ENCODE measurements around the gene VPS35L. TPM values are rescaled to one million over a fixed set of nuclear protein-coding genes. Genes with fewer than 3 reads are reported as not detected.

The VPS35L gene
- total RNA-seq, 1 donor from 2014 or later = 62.8 TPM

DNA sequence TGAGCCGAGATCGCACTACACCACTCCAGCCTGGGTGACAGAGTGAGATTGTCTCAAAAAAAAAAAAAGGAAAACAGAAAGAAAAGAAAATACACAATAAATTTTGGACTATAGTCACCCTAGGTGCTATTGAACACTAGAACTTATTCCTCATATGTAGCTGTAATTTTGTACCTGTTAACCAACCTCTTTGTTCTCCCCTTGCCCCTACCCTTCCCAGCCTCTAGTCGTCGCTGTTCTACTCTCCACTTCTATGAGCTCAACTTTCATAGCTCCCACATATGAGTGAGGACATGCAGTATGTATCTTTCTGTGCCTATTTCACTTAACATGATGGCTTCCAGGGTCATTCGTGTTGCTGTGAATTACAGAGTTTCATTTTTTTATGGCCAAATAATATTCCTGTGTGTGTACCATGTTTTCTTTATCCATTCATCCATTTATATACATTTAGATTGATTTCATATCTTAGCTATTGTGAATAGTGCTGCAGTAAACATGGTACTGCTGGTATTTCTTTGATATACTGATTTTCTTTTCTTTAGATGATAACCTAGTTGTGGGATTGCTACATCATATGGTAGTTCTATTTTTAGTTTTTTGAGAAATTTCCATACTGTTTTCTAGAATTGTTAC, 28.3 kb downstream of the VPS35L start:
- peak; percentile 86 for TF ChIP-seq CTCF (IDR thresholded peaks at IDR 0.05; ENCODE audit: insufficient read depth, low read length, poor library complexity, severe bottlenecking)
- H3K27me3 ChIP-seq (ENCODE audit: control insufficient read depth, insufficient read depth, low read length) = no peaks in the 10 kb centered on the region
- peaks cover 2% of the 10 kb centered on the region for H3K36me3 ChIP-seq (ENCODE audit: control insufficient read depth, insufficient read depth, low read length)
- DNase-seq (ENCODE audit: low read depth) = no peak
- H3K4me3 ChIP-seq (ENCODE audit: low read depth, low read length) = no peak overlapping the region

DNA sequence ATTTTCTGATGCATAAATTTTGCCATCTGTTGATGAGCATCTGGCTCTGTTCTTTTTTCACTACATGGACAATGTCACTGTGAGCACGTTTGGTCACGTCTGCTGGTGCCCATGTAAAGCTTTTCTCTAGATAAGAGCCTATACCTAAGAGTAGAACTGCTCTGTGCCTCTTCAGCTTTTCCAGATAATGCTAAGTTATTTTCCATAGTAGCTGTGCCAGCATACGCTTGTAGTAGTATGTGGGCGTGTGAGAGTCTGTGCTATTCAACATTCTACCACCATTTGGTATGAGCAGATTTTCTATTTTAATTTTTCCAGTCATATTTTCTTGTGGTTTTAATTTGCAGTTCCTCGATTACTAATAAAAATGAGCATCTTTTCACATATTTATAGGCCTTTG, 33.2 kb downstream of the VPS35L start:
- Histone ChIP-seq H3K27me3 (ENCODE audit: control insufficient read depth, insufficient read depth, low read length) (no peaks in the 10 kb centered on the region), H3K36me3 (ENCODE audit: control insufficient read depth, insufficient read depth, low read length) (no peaks in the 10 kb centered on the region), H3K4me3 (ENCODE audit: low read depth, low read length) (no peak overlapping the region)
- no peak for TF ChIP-seq CTCF (IDR thresholded peaks at IDR 0.05; ENCODE audit: insufficient read depth, low read length, poor library complexity, severe bottlenecking)
- DNase-seq (ENCODE audit: low read depth) = no peak

DNA sequence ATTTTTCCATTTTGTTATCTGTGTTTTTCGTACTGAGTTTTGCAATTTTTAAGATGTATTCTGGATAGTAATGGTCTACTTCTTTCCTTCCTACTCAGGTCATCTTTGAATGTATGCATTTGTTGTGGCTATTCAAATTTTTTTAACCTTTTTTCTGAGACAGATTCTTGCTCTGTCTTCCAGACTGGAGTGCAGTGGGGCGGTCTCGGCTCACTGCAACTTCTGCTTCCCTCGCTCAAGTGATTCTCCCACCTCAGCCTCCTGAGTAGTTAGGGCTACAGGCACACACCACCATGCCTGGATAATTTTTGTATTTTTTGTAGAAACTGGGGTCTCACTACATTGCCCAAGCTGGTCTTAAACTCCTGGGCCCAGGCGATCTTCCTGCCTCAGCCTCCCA, 33.6 kb downstream of the VPS35L start:
- TF ChIP-seq CTCF (IDR thresholded peaks at IDR 0.05; ENCODE audit: insufficient read depth, low read length, poor library complexity, severe bottlenecking) = no peak
- DNase-seq (ENCODE audit: low read depth) = no peak
- H3K36me3 ChIP-seq (ENCODE audit: control insufficient read depth, insufficient read depth, low read length) = no peaks in the 10 kb centered on the region
- H3K27me3 ChIP-seq (ENCODE audit: control insufficient read depth, insufficient read depth, low read length) = no peaks in the 10 kb centered on the region
- no peak overlapping the region for H3K4me3 ChIP-seq (ENCODE audit: low read depth, low read length)

- Histone ChIP-seq H3K4me3 (ENCODE audit: low read depth, low read length) (no peak overlapping the region), H3K27me3 (ENCODE audit: control insufficient read depth, insufficient read depth, low read length) (no peaks in the 10 kb centered on the region), H3K36me3 (ENCODE audit: control insufficient read depth, insufficient read depth, low read length) (no peaks in the 10 kb centered on the region)
- no peak for TF ChIP-seq CTCF (IDR thresholded peaks at IDR 0.05; ENCODE audit: insufficient read depth, low read length, poor library complexity, severe bottlenecking)
- DNase-seq (ENCODE audit: low read depth) = no peak
Observed at GRCh38 chr16:19589771-19590302, 34.3 kb downstream of the VPS35L start.

GRCh38 chr16:19595043-19595767, 39.7 kb downstream of the VPS35L start:
- no peak for TF ChIP-seq CTCF (IDR thresholded peaks at IDR 0.05; ENCODE audit: insufficient read depth, low read length, poor library complexity, severe bottlenecking)
- no peaks in the 10 kb centered on the region for H3K27me3 ChIP-seq (ENCODE audit: control insufficient read depth, insufficient read depth, low read length)
- no peak overlapping the region for H3K4me3 ChIP-seq (ENCODE audit: low read depth, low read length)
- peak; percentile 92 for DNase-seq (ENCODE audit: low read depth)
- H3K36me3 ChIP-seq (ENCODE audit: control insufficient read depth, insufficient read depth, low read length) = no peaks in the 10 kb centered on the region

Data from kidney epithelial cell (primary cell).